MV-4-11 (cell line): ENCODE results near the gene ERMN.
"Not testable (repeated sequence)": the region's sequence is repeated elsewhere in the genome, so short reads cannot be mapped to it uniquely, and the experiment has no call there.

Experiments
- DNase-seq: peaks from one replicate; lab custom pipeline; 2025; lab: John Stamatoyannopoulos, UW

Gene ERMN, protein sequence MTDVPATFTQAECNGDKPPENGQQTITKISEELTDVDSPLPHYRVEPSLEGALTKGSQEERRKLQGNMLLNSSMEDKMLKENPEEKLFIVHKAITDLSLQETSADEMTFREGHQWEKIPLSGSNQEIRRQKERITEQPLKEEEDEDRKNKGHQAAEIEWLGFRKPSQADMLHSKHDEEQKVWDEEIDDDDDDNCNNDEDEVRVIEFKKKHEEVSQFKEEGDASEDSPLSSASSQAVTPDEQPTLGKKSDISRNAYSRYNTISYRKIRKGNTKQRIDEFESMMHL

DNA sequence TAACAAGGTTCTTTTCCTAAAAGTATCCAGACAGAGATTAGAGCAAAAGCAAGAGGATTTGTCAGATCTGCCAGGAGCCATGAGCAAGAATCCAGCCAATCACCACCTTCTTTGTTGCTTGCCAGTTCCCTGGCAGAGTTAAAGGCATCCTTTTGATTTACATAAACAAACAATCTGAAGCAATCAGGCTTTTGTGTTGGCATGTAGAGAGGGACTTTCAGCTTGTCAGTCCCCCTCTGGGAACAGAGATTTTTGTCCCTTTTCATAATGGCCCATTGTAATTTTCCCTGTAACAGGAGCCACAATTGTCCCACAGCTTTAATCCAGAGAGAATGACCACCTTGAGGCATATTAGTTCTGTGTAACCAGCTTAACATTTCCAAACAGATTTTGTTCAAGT lies at the start of gene ERMN:
TSS of gene ERMN (minus strand) at position 39 of the 400 bp plus-strand sequence. CDS start 182 bp downstream, outside the sequence.
- no peak for DNase-seq

DNA sequence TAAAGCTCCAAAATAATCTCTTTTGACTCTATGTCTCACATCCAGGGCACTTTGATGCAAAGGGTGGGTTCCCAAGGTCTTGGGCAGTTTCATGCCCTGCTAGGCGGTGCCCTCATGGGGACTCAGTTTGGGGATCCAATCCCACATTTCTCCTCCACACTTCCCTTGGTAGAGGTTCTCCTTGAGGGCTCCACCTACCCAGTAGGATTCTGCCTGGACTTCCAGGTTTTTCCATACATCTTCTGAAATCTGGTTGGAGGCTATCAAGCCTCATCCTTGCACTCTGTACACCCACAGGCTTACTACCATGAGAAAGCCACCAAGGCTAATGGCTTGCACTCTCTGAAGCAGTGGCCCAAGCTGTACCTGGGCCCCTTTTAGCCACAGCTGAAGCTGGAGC lies 49.8 kb upstream of the ERMN start:
- no peak for DNase-seq

DNA sequence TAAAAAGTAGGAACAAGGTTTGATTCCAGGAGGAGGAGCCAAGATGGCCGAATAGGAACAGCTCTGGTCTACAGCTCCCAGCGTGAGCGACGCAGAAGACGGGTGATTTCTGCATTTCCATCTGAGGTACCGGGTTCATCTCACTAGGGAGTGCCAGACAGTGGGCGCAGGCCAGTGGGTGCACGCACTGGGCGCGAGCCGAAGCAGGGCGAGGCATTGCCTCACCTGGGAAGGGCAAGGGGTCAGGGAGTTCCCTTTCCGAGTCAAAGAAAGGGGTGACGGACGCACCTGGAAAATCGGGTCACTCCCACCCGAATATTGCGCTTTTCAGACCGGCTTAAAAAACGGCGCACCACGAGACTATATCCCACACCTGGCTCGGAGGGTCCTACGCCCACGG lies 42.9 kb upstream of the ERMN start:
- DNase-seq: not testable (repeated sequence)

DNA sequence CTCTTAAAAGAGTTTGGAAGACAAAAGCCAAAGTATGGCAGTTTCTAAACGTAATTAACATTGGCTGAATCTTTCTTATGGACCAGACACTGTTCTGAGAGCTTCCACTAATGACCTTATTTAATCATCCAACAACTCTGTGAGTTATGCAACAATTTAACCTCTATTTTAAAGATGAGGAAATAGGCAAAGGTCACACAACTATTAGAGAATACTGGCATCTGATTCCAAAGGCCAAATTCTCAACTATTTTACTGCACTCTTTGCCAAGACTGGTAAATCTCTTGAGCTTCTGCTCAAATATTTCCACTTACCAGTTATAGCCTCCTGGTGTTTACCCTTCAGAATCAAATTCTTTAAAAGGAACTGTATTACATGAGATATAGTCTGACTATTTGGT lies 42.1 kb upstream of the ERMN start:
- DNase-seq: no peak

DNA sequence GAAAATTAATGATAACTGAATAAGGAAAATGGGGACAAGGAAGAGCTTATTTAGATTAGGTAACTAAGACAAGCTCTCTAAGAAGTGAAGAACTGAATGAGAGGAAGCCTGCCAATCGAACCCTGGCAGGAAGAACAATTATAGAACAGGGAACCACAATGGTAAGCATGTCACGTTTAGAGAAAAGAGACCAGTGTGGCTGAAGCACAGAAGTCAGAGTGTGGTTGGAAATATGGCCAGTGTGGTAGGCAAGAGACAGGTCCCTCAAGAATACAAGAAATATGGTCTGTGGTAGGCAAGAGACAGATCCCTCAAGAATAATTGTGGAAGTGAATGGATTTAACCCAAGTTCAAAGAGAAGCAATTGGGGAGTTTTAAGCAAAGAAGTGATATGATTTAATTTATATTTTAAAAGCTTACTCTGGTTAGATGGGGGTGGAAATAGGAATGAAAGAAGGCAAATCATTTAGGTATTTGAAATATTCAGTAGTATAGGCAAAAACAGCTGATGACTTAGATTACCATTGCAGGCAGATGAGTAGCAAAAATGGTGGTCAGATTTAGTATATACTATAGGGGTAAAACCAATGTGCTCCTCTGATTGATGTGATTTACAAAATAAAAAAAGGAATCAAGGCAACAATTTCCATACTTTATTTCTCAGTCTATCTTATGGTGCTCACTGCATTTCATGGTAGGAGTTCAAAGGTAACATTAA lies 38.8 kb upstream of the ERMN start:
- DNase-seq: peak; percentile 93

DNA sequence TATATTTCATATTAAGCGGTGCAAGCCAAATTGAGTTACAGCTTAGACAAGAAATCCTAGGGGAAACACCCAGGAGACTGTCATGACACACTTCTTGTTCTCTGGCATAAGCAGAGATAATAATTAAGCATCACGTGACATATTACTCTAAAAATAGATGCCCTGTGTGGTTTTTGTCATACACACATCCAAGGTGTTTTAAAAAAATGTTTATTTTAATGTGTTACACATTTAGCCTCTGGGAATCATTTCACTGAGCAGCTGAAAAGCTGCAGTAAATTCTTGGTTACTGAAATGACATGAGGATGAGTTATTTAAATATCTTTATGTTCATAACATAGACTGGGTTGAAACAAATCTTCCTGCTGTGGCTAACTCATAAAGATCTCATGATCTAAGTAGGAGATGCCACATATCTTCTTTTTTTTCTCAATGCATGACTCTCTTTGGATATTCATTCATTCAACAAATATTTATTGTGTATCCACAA lies 38.0 kb upstream of the ERMN start:
- DNase-seq: no peak

DNA sequence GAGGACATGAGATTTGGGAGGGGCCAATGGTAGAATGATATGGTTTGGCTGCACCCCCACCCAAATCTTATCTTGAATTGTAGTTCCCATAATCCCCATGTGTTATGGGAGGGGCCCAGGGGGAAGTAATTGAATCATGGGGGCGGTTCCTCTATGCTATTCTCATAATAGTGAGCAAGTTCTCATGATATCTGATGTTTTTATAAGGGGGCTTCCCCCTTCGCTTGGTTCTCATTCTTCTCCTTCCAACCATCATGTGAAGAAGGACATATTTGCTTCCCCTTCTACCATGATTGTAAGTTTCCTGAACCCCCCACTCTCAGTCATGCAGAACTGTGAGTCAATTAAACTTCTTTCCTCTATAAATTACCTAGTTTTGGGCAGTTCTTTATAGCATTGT lies 37.0 kb upstream of the ERMN start:
- no peak for DNase-seq

DNA sequence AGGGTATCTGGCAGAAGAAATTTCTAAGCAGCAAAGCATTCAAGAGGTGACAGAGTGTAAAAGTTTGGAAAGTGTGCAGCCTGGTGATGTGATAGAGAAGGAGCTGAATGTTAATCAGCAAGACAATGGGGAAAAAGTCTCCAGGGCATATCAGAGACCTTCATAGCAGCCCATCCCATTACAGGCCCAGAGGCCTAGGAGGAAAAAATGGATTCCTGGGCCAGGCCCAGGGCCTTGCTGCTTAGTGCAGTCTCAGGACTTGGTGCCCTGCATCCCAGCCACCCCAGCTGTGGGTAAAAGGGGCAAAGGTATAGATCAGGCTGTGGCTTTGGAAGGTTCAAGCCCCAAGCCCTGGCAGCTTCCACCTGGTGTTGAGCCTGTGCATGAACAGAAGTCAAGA lies 35.9 kb upstream of the ERMN start:
- DNase-seq: no peak

DNA sequence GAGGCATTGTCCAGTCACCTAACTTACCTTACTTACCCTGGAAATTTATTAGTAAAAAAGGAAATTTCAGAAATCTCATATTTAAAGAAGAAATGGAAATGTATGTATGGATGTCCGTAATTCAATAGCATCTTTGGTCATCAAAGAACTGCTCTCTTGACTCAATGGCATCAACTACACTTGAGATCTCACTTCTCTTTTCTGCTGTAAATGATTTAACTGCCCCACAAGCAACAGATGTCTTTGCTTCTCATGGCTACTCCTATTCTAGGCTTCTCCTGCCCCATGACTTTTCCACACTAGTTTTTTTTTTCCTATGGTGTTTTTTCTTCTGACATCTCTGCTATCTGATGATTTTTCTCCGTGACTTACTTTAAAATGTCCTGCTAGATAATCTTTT lies 34.0 kb upstream of the ERMN start:
- DNase-seq: peak; percentile 59

DNA sequence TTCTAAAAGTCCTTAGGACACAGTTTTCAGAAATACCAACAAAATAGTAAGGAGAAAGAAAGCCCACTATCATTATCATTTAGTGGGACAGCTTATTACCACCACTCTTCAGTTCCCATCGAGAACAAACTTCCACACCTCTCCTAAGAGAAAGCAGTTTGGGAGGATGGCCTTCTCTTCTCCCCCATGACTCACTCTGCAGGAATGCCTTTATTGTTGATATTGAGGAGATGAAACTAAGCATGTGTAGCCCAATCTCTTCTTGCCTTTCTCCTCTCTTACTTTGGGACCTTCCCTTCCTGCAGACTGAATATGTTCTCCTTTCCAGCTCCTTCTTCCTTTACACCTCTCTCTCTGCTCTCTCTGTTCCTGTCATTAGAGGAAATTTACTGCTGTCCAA lies 30.0 kb upstream of the ERMN start:
- DNase-seq: no peak

DNA sequence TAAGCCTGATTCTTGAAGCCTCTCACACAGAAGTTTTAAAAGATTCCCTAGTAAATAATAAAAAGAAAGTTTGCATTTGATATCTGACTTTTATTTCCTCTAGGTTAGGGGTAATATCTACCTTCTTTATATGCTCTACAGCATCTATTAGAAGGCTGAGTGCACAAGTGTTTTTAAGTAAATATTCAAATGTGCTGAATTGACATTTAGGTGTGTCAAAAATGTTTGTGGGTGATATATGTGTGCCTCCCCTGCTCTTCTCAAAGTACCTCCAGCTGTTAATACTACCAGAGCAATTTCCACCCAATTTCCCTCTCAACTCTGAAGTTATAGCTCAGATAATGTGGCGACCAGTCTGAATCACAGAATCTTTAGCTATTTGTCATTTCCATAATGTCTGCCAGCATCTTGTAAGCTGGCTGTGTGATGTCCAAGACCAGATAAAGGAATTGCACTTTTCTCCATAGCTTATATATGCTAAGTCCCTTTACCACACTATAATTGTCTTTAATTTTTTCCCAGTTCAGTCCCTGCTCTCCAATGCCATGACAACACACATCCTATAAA lies 24.4 kb upstream of the ERMN start:
- DNase-seq: no peak

DNA sequence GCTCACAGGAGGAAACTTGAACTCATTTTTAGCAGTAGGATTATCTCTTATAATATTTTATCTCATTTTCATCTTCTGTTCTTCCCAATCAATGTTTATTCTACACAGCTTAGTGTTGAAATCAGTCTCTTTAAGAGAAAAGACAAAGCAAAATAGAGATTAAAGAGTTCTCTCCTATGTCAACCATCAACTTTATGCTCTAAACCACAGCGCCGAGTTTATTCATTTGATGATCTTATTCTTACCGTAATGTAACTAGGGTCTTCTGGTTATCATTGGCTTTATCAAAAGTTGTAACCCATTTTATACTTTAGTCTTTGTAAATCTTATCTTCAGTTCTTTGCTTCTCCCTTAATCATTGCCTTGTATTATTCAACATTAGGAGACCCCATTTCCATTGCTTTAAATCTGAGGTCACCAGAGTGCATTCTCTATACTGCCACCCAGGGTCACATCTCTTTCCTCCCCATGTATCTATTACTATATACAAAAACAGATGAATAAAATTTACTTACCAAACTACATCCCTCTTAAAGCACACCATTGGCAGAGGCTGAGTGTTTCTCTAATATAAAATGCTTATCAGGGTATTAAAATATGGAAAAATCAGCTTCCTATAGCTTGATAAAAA lies 22.8 kb upstream of the ERMN start:
- no peak for DNase-seq

DNA sequence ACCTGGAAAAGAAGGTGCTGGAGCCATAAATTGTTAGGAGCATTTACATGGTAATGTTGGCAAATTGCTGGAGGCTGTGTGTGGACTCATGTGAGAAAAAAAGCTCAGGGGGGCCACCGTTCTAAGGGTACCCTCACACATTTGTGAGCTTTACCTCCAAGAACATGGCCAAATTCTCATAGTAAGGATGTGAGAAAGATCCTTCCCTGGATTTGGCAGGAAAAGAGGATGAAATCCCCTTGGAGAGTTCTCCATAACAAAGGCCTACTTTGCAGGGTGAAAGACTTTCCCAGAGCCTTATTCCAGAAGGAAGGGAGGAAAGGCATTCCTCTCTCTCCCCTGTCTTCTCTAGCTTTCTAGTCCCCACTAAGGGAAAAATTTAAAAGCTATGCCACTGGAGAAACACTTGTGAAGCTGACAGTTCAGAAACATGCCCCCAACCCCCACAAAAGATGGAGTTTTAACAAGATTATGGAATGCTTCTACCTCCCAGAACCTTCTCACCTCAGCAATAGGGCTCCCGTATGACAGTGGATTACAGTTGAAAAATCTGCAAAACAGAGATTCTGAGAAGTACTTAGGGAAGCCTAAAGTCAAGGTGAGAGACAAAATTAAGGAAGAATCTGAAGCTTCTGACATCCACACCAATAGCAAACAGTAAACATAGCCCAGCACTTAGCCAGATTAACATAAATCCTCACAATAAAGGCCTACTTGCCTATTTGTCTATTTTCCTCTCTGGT lies 20.2 kb upstream of the ERMN start:
- DNase-seq: no peak

DNA sequence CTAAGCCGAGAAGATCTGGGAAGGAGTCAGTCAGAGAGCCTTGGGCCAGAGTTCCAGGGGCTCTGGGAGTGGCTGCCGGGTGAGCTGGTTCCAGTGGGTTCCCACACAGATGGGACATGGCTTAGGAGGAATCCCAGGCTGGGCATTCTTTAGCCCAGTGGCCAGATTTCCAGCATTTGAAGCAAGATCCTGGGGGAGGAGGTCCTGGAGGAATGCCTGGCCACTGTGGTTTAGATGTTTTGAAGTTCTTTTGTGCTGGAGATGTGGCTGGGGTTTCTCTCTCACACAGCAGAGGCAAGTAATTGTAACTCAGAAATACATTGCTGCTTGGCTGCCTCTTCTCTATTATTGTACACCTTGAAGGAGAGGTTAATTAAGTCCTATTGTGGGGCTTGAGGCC lies 15.8 kb upstream of the ERMN start:
- DNase-seq: not testable (repeated sequence)

DNA sequence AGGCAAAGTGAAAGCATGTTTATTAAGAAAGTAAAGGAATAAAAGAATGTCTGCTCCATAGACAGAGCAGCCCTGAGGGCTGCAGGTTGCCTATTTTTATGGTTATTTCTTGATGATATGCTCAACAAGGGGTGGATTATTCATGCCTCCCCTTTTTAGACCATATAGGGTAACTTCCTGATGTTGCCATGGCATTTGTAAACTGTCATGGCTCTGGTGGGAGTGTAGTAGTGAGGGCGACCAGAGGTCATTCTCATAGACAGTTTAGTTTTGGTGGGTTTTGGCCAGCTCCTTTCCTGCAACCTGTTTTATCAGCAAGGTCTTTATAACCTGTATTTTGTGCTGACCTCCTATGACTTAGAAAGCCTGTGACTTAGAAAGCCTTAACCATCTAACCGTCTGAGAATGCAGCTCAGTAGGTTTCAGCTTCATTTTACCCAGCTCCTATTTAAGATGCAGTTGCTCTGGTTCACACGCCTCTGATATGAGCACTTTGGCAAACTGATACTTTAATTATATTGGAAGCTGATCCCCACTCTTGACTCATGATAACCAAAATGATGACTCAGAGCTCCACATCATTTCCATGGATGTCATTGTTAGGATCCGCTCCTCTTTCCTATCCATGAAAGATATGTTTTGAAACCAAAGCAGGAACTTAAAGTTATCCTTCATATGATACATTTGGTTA lies 14.5 kb upstream of the ERMN start:
- no peak for DNase-seq

DNA sequence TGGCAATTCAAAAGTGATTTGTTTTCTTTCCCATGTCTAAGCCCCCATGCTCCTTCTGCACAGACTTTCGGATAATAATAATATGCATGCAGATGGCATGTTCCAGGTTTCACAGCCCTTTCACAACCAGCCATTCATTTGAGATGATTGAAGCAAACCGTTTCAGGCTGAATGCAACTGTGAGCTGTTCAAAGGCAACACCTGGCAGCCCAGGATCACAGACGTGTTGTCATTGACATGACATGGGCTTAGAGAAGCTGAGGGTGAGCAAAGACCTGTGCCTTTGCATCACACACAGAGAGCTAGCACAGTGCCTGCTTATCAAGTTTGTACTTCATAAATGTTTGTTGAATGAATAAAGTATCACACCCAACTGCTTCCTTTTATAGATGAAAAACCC lies 12.4 kb upstream of the ERMN start:
- DNase-seq: no peak

DNA sequence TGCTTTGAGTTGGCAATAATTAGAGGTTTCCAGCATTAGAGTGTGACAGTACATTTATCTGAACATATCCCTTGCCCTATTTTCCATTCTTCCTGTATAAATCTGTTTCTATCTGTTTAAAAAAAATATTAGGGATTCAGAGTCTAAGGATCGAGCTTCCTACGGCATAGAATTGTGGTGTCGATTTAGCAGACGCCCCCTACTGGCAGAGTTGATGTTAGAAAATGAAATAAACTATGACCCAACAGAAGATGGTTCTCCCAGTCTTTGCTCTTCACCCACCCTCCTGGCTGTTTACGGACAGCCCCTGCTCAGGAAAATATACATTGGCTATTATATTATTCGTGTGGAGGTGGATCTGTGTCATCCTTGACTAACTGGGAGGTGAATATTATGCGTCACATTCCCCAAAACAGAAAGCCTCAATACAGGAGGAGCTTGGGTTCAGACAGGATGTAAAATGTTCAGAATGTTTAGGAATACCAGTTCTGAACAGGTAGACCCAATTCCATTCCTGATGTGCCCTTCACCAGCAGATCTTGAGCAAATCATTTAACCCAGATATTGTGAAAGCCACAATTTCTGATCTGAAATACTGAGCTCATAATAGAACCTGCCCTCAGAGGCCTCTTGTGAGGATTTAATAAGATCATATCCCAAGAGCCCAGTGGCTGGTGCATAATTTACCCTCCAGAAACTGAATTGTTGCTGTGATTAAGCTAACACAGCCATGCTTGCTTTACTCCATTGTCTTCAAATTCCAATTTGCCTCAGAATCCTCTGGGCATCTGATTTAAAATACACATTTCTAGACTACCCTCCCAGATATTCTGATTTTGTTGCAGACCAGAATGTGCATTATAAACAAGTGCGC lies 10.8 kb upstream of the ERMN start:
- peak; percentile 45 for DNase-seq

DNA sequence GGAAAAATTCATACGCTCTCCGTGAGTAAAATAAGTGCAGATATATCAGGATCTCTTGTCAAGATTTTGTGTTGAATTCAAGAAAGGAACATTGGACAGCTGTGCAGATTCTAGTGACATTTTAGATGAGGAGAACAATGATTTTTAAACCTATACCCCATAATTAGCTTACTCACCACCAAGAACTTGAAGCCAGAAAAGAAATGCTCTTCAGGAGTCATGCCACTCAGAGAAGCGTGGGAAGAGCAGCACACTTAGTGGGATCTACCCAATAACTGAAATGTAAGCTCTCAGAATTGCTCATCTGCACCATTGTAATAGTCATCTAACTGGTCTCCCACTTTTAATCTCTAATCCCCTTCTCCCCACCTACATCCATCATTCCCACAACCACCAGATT lies 9.2 kb upstream of the ERMN start:
- no peak for DNase-seq

DNA sequence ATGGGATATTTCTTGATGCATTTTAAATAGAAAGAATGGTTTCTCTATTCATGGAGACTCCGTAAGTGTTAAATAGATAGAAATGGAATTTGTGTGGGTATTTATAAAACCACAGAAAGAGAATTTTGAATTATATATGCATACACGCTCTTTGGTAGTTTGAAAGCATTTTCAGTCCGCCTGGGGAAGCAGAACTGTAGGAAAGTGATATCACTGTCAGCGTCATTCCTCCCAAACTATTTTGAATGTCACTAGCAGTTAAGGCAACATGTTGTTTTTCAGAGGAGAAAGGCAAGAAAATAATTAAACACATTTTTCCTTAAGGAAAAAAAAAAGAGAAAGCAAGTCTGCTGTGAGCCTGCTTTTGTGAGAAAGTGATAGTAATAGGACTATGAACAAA lies 8.7 kb upstream of the ERMN start:
- no peak for DNase-seq

DNA sequence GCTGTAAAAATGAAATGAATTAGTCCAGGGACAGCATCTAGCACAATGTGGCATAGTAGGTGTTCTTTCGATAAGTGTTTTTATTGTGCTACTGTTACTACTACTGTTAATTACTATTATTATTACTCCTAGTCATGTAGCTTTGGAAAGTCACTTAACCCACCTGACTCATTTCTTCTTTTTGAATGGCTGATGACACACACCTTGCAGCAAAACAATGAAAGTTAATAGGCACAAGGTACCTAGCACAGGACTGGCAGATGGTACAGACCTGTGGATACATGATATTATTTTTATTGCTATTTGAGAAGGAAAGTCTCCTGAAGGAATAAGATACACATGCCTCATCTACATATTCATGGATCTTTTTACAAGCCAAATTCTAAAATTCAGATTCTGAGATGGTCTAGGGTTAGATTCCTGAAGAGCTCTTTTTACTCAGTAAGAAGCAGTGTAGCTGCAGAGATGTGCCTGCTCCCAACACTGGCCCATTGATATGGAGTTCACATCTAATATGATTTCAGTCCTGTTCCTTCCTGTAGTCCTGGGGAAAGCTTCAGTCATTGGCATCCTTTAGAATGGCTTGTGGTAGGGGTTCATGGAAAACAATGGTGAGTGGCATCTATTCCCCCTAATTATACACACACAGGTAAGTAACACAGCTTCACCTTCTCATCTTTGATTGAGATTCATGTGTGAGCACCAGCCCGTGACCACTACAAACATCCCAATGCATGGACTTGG lies 7.9 kb upstream of the ERMN start:
- no peak for DNase-seq
